Spleen (tissue), 7 donors: Measurements from ENCODE around the gene EPHB2.

ENCODE experiments used
- POLR2AphosphoS5 ChIP-seq, 3 donors: sonication (generic); formaldehyde crosslinking; IDR thresholded peaks; one replicate each; pipeline ENCODE4 v1.5.1; 2017; ENCODE audit warnings: antibody characterized with exemption in 3 of 3
- TF ChIP-seq, protein P1 (sequence below), 11 experiments: fragments of 200-600 bp in 7 of 11; fragments of 450-650 bp in 4 of 11; sonication (generic) in 4 of 11; IDR thresholded peaks in 8 of 11; conservative IDR thresholded peaks in 3 of 11; 1 replicate in 7 of 11; 2 replicates in 4 of 11; pipeline versions ENCODE4 v1.4.0 to v1.8.0; 2016 to 2021; ENCODE audit warnings: antibody characterized with exemption in 11 of 11, inconsistent platforms in 4 of 11, mild to moderate bottlenecking in 1 of 11
- donor health status: DM: no; HTN: no; CAD: no; lungs with moderate emphysema.
- donor health status: DM: no; HTN: no; CAD: no.
- donor health status: DM: no; HTN: no; CAD: no.

DNA sequence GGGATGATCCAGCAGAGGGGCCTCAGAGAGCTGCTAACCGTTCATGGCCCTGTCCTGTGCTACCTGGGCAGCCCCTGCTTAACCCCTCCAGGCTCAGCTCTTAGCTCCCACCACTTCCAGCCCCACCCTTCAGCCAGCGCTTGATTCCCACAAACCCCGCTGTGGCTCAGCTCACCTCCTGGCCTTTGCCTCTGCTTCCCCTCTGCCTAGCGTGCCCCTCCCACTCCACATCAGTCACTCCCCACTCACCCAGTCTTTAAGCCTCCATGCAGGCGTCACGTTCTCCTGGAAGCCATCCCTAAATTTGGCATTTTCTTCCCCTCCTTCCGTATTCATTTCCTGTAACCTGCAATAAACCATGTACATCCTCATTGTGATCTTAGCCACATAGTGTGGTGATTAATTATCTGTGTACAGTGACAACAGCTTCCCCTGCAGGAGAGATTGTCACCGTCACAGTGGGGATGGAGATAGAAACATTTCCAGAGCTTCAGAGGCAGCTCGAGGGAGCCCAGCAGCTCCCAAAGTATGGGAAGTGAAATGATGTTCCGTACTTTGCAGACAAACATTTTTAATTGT is 65.5 kb downstream of the EPHB2 start:
- TF ChIP-seq POLR2AphosphoS5 (IDR thresholded peaks at IDR 0.05): no peak
- TF ChIP-seq, protein P1, sequence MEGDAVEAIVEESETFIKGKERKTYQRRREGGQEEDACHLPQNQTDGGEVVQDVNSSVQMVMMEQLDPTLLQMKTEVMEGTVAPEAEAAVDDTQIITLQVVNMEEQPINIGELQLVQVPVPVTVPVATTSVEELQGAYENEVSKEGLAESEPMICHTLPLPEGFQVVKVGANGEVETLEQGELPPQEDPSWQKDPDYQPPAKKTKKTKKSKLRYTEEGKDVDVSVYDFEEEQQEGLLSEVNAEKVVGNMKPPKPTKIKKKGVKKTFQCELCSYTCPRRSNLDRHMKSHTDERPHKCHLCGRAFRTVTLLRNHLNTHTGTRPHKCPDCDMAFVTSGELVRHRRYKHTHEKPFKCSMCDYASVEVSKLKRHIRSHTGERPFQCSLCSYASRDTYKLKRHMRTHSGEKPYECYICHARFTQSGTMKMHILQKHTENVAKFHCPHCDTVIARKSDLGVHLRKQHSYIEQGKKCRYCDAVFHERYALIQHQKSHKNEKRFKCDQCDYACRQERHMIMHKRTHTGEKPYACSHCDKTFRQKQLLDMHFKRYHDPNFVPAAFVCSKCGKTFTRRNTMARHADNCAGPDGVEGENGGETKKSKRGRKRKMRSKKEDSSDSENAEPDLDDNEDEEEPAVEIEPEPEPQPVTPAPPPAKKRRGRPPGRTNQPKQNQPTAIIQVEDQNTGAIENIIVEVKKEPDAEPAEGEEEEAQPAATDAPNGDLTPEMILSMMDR (IDR thresholded peaks at IDR 0.05 in 8 of 11, conservative IDR thresholded peaks at IDR 0.05 in 3 of 11): no peak
